Ovary (tissue), 3 donors: ENCODE data around the gene CRKL.

Experiments used
- POLR2A ChIP-seq: fragments of 450-650 bp; IDR thresholded peaks from one replicate; pipeline ENCODE4 v1.6.1; 2017; ENCODE audit warnings: antibody characterized with exemption, mild to moderate bottlenecking, moderate library complexity
- TF ChIP-seq, protein P1 (sequence below), 3 donors: fragments of 450-650 bp in 2 of 3; fragments of 200-600 bp in 1 of 3; IDR thresholded peaks; one replicate each; pipeline versions ENCODE4 v1.5.1 to v1.8.0; 2016 to 2022; ENCODE audit warnings: antibody characterized with exemption in 3 of 3, mild to moderate bottlenecking in 1 of 3
- donor health status: DM: no; HTN: no; CAD: no.

DNA sequence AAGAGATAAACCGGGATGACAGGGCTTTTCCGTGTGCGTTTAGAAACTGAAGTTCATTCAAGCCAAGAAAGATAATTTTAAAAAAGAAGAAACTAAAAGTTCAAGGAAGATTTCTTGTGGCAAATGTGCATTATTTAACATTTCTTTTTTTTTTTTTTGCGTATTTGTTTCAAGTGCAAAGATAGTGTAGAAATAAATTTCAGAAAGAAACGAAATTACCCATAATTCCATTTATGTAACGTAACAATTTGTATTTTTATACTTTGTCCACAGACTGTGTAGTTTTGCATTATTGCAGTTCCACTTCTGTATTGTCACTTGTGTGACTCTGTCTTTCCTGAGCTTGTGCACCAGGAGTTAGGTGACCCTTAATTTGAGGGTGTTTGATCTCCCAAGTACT is 34.4 kb upstream of the CRKL start:
- TF ChIP-seq, protein P1, sequence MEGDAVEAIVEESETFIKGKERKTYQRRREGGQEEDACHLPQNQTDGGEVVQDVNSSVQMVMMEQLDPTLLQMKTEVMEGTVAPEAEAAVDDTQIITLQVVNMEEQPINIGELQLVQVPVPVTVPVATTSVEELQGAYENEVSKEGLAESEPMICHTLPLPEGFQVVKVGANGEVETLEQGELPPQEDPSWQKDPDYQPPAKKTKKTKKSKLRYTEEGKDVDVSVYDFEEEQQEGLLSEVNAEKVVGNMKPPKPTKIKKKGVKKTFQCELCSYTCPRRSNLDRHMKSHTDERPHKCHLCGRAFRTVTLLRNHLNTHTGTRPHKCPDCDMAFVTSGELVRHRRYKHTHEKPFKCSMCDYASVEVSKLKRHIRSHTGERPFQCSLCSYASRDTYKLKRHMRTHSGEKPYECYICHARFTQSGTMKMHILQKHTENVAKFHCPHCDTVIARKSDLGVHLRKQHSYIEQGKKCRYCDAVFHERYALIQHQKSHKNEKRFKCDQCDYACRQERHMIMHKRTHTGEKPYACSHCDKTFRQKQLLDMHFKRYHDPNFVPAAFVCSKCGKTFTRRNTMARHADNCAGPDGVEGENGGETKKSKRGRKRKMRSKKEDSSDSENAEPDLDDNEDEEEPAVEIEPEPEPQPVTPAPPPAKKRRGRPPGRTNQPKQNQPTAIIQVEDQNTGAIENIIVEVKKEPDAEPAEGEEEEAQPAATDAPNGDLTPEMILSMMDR (IDR thresholded peaks at IDR 0.05): no peak
- TF ChIP-seq POLR2A: no peak
